HG02623 (cell line): Measurements from ENCODE around the gene SLC7A11.

Experiments used
- ATAC-seq: cut with Tn5 transposase; IDR thresholded peaks from one replicate; pipeline ENCODE4 v1.9.1; 2021; ENCODE audit warnings: moderate library complexity; ENCODE audit not compliant: unreplicated experiment

Gene SLC7A11

DNA sequence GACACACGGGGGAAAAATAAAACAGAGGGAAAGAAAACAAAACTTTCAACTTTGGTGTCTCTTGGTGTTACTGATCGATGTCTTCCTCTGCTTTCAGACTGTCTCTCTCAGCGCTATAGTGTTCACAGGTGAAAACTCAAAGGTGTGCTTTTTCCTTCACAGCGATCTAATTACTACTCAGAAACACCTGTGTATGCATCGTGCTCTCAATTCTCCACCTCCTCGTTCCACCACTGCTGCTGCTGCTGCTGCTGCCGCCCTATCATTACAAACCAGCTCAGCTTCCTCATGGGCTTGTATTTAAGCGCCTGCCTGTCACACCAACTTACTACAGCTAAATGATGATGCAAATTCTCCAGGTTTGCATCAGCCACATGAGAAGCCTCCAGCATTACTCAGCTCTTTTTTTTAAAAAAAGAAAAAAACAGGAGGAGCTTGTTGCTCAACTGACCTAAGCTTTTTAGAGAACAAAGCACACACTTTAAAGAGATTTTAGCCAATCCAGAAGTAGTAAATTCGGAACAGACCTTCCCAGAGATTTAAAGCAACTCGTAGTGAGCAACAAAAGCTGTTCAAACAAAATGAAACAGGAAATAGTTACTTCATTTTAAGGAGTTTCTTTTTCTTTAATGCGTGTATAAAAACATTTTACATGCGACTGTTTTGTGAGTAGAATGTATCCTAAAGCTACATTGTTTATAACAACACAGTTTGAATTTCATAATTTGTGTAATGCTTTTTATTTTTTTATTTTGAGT, at the start of gene SLC7A11:
TSS of gene SLC7A11 (minus strand) at position 274 of the 758 bp plus-strand sequence. CDS start 280 bp downstream, outside the sequence.
- ATAC-seq = peak; percentile 99

DNA sequence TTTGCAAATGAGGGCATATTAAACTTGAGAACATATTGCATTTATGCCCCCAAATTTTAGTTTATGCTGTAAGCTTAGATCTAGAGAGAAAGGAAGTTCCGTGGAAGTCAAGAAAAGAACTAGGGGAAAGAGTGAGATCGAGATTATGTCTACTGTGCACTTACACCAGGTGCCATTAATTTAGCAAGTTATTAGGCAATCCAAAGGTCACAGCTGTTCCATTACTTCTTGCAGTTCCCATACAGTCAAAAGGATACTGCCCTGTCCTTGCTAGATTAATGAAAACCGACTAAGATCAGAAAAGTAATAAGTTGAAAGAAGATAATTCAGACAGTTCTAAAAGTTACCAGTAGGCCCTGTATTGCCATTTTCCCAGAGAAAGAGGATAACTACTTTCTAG, 49.3 kb upstream of the SLC7A11 start:
- ATAC-seq = no peak

DNA sequence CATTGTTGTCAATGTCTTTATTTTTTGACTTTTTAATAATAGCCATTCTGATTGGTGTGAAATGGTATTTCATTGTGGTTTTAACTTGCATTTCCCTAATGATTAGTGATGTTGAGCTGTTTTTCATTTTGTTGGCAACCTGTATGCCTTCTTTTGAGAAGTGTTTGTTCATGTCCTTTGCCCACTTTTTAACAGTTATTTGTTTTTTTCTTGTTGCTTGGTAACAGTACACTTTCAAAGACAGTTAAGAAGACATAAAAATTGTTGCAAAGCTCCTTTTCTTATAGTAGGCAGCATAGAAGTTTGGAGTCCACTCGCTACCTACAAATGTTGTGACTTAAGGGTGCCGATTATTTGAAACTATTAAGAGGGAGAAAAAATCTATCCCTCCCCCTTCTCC, 48.7 kb upstream of the SLC7A11 start:
- no peak for ATAC-seq

DNA sequence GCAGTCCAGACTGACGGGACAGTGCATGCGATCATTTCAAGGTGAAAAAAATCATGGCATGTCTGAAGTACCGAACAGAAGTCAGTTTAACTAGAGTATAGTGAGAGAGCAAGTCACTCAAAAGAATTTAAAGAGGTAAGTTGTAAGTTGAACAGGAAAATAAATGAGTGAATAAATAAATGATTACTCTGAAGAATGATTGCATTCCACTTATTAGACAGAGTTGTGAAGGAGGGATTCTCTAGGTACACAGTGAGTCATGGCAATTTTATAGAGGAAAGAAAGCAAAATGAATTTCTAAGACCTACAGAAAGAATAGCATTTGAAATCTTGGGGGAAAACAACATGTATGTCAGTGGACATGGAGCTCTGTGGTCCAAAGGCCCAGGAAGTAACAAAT, 37.1 kb upstream of the SLC7A11 start:
- ATAC-seq = no peak

DNA sequence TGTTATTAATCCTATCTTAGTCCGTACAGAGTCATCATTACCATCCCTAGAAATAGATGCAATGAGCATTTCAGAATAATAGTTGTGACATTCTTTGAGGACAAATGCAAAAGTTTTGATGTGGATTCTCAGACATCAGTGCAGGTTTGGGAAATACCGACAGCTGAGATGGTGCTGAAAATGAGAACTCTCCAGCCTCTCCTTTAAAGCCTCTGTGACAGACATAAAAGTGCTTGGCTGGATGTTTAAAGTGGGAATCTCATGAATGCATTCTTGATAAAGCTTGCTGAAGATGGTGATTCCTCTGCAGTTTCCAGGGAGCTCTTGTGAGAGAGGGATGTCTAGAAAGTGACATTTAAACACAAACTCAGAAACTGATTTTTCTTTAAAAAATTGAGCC, 35.0 kb upstream of the SLC7A11 start:
- ATAC-seq = no peak

DNA sequence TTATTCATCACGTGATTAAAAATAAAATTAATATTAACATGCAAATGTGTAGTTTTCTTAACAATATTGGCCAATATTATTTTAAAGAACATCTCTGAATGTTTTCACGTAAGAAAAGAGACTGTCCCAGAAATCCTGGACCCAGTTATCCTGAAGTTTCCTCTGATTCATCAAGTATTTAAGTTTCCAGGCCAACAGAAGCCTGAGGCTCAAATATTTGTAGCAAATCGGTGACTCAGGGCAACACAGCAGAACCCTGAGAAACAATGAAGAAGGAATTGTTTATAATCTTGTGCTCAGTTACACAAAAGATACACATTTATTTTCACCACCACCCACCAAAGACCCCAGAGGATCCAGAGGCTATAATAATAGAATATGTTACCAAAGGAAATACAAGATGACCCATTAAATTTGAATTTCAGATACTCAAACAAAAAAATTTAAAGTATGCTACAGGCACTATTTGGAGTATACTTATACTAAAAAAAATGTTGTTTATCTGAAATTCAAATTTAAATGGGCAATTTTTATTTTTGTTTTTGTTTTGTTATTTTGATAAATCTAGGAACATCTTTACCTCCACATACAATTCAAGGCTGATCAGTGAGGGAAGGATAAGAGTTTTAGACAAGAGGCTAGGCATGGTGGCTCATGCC, 33.9 kb upstream of the SLC7A11 start:
- ATAC-seq = no peak

DNA sequence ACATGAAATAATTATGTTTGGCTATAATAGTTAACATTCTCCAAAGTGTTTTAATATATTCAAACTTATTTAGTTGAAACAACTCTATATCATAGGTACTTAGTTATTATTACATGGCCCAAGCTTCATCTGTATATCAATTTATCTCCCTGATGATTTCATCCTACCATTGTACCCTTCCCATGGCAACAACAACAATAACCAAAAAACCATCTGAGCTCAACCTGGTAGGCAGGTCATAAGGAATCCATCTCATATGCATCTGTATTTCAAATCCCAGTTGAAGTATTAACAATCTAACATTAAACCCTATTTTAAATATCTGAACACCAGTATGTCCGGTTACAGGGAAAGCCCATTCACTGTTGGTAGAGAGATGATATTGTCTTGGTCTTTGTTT, 33.1 kb upstream of the SLC7A11 start:
- ATAC-seq = no peak

DNA sequence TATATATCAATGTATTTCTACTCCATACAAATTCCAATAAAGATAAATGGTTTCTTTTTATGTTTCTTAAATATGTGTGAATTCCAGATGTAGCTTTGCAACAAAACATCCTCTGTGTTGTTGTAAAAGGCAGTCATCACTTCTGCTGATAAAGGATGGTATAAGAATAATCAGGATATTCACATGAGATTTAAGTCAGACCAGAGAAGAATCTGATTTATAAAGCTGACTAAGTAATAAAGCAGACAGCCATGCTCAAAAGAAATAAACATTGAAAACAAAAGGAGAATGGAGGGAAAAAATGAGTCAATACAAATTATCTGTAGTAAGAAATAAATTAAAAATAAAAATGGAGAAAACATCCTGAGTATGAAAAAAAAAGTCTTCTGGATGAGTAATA, 27.0 kb upstream of the SLC7A11 start:
- no peak for ATAC-seq

DNA sequence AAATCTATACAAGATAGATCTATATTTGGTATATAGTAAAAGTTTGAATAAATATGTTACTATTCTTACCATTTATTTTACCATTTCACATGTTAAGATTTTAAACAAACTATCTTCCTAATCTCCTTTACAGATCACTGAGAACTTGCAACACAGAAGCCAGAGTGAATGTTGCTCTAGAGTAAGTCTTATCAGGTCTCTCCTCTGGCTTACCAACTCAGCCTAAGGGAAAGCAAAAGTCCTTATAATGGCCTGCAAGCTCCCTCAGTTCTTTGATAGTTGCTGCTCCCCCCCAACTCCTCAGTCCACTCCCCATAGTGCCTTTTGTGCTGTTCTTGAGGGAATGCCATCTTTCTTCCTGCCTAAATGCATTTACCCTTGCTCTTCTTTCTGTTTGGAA, 25.7 kb upstream of the SLC7A11 start:
- no peak for ATAC-seq

DNA sequence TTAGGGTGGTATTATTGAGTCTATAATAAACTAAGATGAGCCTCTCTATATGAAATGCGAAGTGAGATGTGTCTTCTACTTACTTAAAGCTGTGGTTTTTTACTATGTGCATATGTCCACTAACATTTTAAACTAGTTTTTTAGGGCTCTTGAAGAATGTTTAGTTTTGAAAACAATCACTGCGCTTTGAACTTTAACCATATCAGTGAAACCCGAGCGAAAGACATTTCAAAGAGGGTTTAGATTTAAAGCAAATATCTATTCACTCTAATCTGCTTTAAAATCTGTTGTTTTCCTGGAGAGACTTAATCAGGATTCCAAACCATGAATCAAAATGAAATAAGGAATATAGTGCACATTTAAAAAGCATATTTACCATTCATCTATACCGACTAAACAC, 24.8 kb upstream of the SLC7A11 start:
- no peak for ATAC-seq

DNA sequence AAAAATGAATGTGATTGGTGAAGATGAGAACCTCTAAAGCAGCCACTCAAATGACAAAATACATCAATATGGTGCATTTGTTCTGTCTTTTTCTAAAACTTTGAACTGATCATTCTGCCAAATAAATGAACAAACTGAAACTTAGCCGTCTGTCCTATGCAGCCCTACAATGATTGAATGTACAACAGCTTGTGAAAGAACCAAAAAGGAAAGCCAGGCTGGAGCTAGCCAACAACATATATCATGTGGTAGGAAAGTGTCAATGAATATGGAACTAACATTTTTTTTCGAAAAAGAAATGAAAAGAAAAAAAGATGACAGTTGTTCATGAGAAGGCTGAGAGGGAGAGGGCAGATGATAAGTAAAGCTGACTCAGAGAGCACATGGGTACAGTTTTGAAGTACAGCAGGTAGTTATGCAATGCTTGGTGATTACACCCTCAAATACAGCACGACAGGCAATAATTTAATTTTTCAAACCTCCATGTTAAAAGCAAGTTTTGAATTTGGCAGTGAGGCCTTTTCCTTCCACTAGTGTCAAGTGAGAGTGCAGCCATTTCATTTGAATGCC, 21.2 kb upstream of the SLC7A11 start:
- ATAC-seq = no peak

DNA sequence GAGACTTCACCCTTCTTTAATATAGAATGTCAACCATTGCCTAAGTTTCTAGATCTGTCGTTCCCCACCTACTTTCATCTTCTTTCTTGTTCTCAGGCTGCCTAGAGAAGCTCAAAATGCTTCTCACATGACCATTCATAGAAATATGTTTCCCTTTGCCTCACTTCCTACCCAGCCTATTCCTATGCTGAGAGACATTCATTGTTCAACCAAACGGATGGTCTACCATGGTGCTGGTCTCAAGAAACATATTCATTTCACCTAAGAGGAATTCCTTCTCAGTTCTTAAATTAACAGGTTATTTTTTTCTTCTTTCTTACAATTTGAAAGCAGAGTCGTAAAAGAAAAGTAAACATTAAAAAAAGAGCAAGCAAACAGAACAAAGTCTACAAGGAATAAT, 20.3 kb upstream of the SLC7A11 start:
- ATAC-seq = no peak

DNA sequence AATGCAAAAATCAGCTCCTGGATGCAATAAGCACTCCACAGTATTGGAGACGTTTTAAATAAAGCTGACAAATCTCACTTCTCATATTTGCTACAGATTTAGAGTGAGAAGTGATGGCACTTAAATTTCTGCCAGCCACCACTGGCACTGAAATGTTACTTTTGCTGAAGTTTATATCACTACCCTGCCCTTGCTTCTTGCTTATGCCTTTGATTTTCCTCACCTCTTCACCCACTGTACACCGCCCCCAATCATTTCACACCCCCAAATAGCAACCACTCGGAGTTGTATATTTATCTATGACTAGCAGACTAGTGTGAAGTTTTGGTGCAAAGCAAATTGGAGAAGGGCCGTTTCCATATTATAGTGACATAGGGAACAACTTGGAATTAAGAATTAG, 19.9 kb upstream of the SLC7A11 start:
- no peak for ATAC-seq

DNA sequence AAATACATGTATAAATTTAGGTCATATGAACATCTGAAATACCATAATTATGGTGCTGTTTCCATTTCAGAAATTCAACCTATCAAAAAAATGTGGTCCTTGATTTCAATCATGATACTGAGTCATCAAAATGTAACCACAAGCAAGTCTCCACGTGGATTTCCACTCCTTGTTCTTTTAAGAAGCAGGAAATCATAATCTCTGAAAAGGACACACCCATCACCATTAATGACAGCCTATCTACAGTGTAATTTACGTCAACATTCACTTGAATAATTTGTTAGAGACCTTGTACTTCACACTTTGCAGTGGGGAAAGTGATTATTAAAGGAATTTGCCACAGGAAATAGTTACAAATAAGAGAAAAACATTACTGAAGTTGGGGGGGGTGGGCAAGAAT, 17.7 kb upstream of the SLC7A11 start:
- ATAC-seq = no peak

DNA sequence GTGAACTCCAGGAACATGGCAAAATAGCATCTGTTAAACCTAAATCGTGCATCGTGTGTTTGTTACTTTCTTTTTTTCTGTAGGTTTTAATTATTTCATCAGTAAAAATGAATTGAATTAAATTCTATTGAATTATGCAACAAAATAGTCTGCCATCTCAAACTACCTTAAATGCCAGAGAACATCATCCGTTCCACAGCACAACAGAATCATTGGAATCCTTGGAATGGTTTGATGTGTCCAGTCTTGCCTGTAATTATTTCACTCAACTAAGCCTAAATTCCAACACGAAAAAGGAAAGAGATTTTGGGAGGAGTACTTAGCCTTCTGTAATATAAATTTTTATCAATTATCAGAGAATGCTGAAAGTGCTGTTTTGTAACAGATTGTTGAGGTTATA, 17.1 kb upstream of the SLC7A11 start:
- no peak for ATAC-seq

DNA sequence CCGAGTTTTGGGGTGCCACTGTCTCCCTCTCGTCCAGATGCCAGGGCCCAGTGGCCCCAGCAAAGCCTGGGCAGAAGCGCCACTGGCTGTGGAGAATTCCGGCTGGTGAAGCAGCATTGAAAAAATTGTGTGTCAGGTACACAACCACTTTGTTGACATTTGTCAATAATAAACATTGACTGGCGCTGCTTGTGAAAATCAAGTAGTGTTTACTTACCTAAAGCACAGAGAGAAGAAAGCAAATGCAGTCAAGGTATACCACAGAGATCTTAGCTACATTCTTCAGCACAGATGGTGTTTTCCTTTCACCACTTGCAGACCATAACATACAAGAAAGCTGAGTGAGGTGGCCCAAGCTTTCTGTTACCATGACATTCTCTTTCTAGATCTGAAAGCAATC, 14.5 kb upstream of the SLC7A11 start:
- ATAC-seq = no peak

DNA sequence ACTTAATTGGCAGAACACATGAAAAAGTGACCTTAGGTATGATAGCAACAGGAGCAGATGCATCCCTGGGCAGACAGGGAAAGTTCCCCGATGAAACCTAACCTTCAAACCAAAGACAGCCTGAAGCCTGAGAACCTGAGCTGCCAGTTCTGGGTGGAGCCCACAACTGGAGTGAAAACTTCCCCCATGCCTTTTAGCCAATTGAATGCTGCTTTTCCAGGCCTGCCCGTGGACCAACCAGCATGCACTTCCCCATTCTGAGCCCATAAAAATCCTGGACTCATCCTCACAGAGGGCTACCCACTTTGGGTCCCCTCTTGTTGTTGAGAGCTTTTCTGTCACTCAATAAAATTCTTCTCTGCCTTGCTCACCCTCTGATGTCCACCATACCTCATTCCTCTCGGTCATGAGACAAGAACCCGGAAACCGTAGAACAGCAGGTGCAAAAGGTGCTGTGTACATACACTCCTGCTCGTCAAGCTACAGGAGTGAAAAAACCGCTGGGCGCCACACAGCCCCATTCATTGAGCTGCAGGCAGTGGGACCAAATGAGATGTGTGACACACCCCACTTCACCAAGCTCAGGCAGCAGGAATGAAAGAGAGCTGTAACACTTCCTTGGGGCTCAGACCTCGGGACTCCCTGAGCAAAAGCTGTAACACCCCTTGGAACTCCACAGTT, 13.9 kb upstream of the SLC7A11 start:
- ATAC-seq = no peak

DNA sequence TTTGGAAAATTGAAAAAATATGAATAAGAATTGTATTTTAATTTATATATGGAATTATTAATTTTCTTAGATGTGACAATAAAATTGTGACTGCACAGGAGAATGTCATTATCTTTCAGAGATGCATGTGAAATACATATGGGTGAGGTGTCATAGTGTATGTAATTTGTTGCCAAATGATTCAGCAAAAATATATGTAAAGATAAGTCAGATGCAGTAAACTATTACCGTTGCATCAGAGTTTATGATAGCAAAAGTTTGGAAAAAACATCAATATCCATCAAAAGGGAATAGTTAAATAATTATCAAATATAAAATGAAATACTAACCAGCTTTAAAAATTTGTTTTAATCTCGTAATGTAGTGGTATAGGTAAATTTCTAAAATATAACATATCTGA, 10.4 kb upstream of the SLC7A11 start:
- ATAC-seq = no peak

DNA sequence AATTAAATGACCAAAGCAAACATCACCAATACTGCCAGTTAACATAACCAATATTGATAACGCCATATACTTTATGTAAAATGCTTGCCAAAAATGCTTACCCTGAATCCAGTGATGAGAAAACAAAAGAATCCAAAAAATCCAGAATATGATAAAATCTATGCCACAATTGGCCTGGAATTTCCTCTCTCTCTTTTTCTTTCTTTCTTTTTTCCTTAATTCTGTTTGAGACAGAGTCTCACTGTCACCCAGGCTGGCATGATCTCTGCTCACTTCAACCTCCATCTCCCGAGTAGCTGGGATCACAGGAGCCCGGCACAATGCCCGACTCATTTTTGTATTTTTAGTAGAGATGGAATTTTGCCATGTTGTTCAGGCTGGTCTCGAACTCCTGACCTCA, 9.8 kb upstream of the SLC7A11 start:
- ATAC-seq = no peak

DNA sequence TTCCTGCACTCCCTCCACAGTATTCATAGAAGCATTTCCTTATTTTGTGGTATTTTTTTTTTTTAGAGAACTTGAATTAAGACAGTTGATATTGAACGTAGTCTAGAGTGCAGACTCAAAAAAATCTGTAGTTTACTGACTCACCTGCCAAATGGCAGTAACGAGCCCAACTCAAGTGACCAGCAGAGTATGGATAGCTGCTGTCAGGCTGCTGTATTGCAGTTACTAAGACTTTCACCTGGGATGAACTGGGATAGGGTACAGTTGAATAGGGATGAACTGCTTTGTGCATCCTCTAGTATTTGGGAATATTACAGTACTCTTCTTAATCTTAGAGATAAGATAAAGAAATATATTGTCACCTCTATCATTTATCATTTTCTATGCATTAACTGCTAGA, 7.0 kb upstream of the SLC7A11 start:
- ATAC-seq = no peak

DNA sequence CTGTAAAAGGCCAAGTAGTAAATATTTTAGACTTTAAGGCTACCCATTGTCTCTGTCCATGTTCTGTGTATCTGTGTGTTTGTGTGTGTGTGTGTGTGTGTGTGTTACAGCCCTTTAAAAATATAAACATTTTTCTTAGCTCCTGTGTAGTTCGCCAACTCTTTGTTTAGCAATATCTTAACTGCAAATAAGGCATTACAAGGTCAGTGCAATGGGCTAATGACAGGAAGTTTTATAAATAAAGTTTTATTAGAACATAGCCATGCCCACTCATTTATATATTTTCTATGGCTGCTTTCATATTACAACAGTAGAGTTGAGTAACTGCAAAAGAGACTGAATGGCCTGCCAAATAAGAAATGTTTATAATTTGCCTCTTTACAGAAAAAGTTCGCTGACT, 5.9 kb upstream of the SLC7A11 start:
- no peak for ATAC-seq

DNA sequence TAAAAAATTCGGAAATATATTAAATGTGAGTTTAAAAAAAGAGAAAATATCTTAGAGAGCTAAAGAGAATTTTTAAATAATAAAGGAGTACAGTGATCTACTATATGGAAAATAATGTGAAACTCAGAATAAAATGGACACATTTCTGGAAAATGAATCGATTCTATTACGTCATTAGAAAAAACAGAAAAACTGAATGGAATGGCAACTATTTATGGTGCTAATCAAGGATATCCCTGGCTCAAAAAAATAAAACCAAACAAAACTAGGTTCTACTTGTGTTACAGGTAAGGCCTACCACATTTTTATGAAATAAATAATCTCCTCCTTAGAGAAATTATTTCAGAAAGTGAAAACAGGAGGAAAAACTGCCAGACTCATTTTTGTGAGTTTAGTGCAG, 5.5 kb upstream of the SLC7A11 start:
- no peak for ATAC-seq
